ENCODE results near the gene FCAR. TPM values are rescaled to one million over a fixed set of nuclear protein-coding genes. Genes with fewer than 3 reads are reported as not detected.

The FCAR gene
- total RNA-seq, 1 experiment from 2014 or later, result 0.22 TPM

GRCh38 chr19:54905421-54905802, 31.4 kb downstream of the FCAR start:
- DNase-seq (ENCODE audit: low spot score), result no peak

More at GRCh38 chr19:54905421-54905802, 31.4 kb downstream of the FCAR start:
- ChIA-PET CTCF (interaction anchor here (0.5 to 0.8 kb wide), 2 partner anchors 12 to 24 kb away, joined by 3 to 4 read pairs; no protein-coding TSS in a partner anchor), POLR2A (no interaction called here)
- no peaks in the 10 kb centered on the region; the same call in 1 of the 2 replicates for H3K27me3 Mint-ChIP-seq (ENCODE audit: low read depth)
- no peak for ATAC-seq
- no peak overlapping the region for H3K4me3 Mint-ChIP-seq
- peak overlapping the region; percentile 87 for H3K27ac Mint-ChIP-seq
- H3K36me3 Mint-ChIP-seq, result peaks cover 5% of the 10 kb centered on the region
- H3K4me1 Mint-ChIP-seq, result peaks cover 32% of the 10 kb centered on the region
- no peak for TF ChIP-seq RORB (CRISPR knock-in tag; IDR thresholded peaks at IDR 0.05)
- TF ChIP-seq ZNF232 (CRISPR knock-in tag; IDR thresholded peaks at IDR 0.05), result no peak
- no peak for TF ChIP-seq GRHL2 (CRISPR knock-in tag; IDR thresholded peaks at IDR 0.05; ENCODE audit: insufficient replicate concordance, severe bottlenecking)
- no peak for TF ChIP-seq JUN (CRISPR knock-in tag; IDR thresholded peaks at IDR 0.05)
- no peak for TF ChIP-seq NFATC4 (CRISPR knock-in tag; IDR thresholded peaks at IDR 0.05)
- TF ChIP-seq ZNF425 (CRISPR knock-in tag; conservative IDR thresholded peaks at IDR 0.05), result no peak
- no peak for TF ChIP-seq ATF6 (CRISPR knock-in tag; IDR thresholded peaks at IDR 0.05)
- TF ChIP-seq STAT6 (CRISPR knock-in tag; conservative IDR thresholded peaks at IDR 0.05; ENCODE audit: low read depth), result no peak
- no peak for TF ChIP-seq ZNF671 (CRISPR knock-in tag; IDR thresholded peaks at IDR 0.05)
- TF ChIP-seq FOXP4 (CRISPR knock-in tag; IDR thresholded peaks at IDR 0.05), result no peak
- no peaks in the 10 kb centered on the region; the same call in 1 of the 2 replicates for H3K9me3 Mint-ChIP-seq

All from WTC11 (cell line).